Activated B cell treated with CpG ODN at 0.5 μM for 24 hours (primary cell): ENCODE results near the gene TRRAP. TPM values are rescaled to one million over a fixed set of nuclear protein-coding genes. Genes with fewer than 3 reads are reported as not detected.

Experiments
- ATAC-seq: fragments of 200-7000 bp; cut with Tn5 transposase; one replicate; pipeline ENCODE4 v1.10.0; 2021; ENCODE audit warnings: low read depth, mild to moderate bottlenecking, moderate library complexity
- CTCF ChIA-PET: fragments of 350-600 bp; sonication (Branson Sonifier 250); formaldehyde crosslinking; loops from one replicate; lab custom pipeline; 2021; ENCODE audit warnings: antibody characterized with exemption; lab: Charles Lee
- POLR2A ChIA-PET: fragments of 350-600 bp; sonication (Branson Sonifier 250); formaldehyde crosslinking; loops from one replicate; lab custom pipeline; 2021; ENCODE audit warnings: antibody characterized with exemption; lab: Charles Lee
- DNase-seq: peaks from one replicate; pipeline ENCODE4 v3.0.0; 2022
- H3K27ac Mint-ChIP-seq: one replicate; pipeline ENCODE4 v1.8.0; 2020; ENCODE audit warnings: mixed read lengths
- H3K27me3 Mint-ChIP-seq: one replicate; pipeline ENCODE4 v1.8.0; 2021; ENCODE audit warnings: mixed read lengths
- H3K36me3 Mint-ChIP-seq: one replicate; pipeline ENCODE4 v1.8.0; 2021; ENCODE audit warnings: low read depth, mixed read lengths
- H3K4me1 Mint-ChIP-seq: one replicate; pipeline ENCODE4 v1.8.0; 2021; ENCODE audit warnings: mixed read lengths
- H3K4me3 Mint-ChIP-seq: one replicate; pipeline ENCODE4 v1.8.0; 2020; ENCODE audit warnings: mild to moderate bottlenecking, mixed read lengths
- H3K9me3 Mint-ChIP-seq: one replicate; pipeline ENCODE4 v1.8.0; 2020; ENCODE audit warnings: mixed read lengths
- CTCF ChIP-seq: fragments of 200-600 bp; IDR thresholded peaks from one replicate; pipeline ENCODE4 v1.8.0; 2022; ENCODE audit warnings: antibody characterized with exemption, mild to moderate bottlenecking
- intact Hi-C: fragments of 100-400 bp; cut with micrococcal nuclease; formaldehyde crosslinking; loops from one replicate; pipeline ENCODE4 v1.15.1; 2024
- total RNA-seq: library from RNA; stranded (reverse); gene quantifications from 2 replicates; pipeline ENCODE4 v1.2.3, GENCODE V29; 2022

TRRAP gene
- total RNA-seq, 1 donor from 2014 or later = 77.9 TPM

- ChIA-PET POLR2A (no interaction called here), CTCF (no interaction called here)
- peaks cover 10% of the 10 kb centered on the region for H3K27me3 Mint-ChIP-seq
- no peak for ATAC-seq
- intact Hi-C loops = no loop called here
- TF ChIP-seq CTCF = no peak
- no peak overlapping the region for H3K27ac Mint-ChIP-seq
- no peak overlapping the region for H3K4me3 Mint-ChIP-seq
- H3K9me3 Mint-ChIP-seq = no peaks in the 10 kb centered on the region
- H3K4me1 Mint-ChIP-seq = no peaks in the 10 kb centered on the region
- no peak for DNase-seq
- H3K36me3 Mint-ChIP-seq = no peaks in the 10 kb centered on the region
Observed at GRCh38 chr7:98834949-98835348, 43.4 kb upstream of the TRRAP start.

- Mint-ChIP-seq H3K4me1 (peaks cover 2% of the 10 kb centered on the region), H3K27ac (no peak overlapping the region), H3K4me3 (no peak overlapping the region), H3K27me3 (peaks cover 10% of the 10 kb centered on the region), H3K36me3 (no peaks in the 10 kb centered on the region), H3K9me3 (no peaks in the 10 kb centered on the region)
- DNase-seq (peak; percentile 20), ATAC-seq (no peak)
- CTCF ChIA-PET = interaction anchor here (0.8 to 1.7 kb wide), 7 partner anchors 41 to 544 kb away, joined by 3 to 8 read pairs (median 4); partner anchors contain the start of gene TRRAP
- POLR2A ChIA-PET = no interaction called here
- intact Hi-C loops = no loop called here
- no peak for TF ChIP-seq CTCF
Observed at GRCh38 chr7:98836811-98837629, 41.3 kb upstream of the TRRAP start.

DNA sequence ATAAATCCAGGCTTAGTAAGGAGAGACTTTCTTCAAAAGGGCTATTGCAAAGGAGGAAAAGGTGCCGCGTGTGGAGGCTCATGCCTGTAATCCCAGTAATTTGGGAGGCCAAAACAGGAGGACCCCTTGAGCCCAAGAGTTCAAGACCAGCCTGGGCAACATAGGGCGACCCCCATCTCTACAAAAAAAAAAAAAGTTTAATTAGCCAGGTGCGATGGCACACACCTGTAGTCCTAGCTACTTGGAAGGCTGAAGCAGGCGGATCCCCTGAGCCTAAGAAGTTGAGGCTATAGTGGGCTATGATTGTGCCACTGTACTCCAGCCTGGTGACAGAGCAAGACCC, 40.7 kb upstream of the TRRAP start:
- ChIA-PET CTCF (interaction anchor here (0.8 to 1.7 kb wide), 3 partner anchors 105 to 404 kb away, joined by 3 to 8 read pairs (median 4); no protein-coding TSS in a partner anchor), POLR2A (no interaction called here)

GRCh38 chr7:98840096-98840495, 38.2 kb upstream of the TRRAP start:
- ATAC-seq (no peak), DNase-seq (no peak)
- ChIA-PET POLR2A (no interaction called here), CTCF (interaction anchor here (0.6 to 2.7 kb wide), 5 partner anchors 8 to 409 kb away, joined by 3 to 14 read pairs (median 4); no protein-coding TSS in a partner anchor)
- Mint-ChIP-seq H3K4me1 (peaks cover 2% of the 10 kb centered on the region), H3K36me3 (no peaks in the 10 kb centered on the region), H3K27ac (no peak overlapping the region), H3K27me3 (peaks cover 5% of the 10 kb centered on the region), H3K4me3 (no peak overlapping the region), H3K9me3 (no peaks in the 10 kb centered on the region)
- no peak for TF ChIP-seq CTCF
- intact Hi-C loops = loop anchor here (2.0 to 5.0 kb wide), 3 partner anchors 39 to 545 kb away; partner anchors contain the start of gene TRRAP

More for the DNA sequence above, 40.7 kb upstream of the TRRAP start:
- Mint-ChIP-seq H3K4me3 (no peak overlapping the region), H3K36me3 (no peaks in the 10 kb centered on the region), H3K27me3 (peaks cover 10% of the 10 kb centered on the region), H3K27ac (no peak overlapping the region), H3K9me3 (no peaks in the 10 kb centered on the region), H3K4me1 (peaks cover 2% of the 10 kb centered on the region)
- DNase-seq (no peak), ATAC-seq (no peak)
- intact Hi-C loops = no loop called here
- TF ChIP-seq CTCF = no peak

DNA sequence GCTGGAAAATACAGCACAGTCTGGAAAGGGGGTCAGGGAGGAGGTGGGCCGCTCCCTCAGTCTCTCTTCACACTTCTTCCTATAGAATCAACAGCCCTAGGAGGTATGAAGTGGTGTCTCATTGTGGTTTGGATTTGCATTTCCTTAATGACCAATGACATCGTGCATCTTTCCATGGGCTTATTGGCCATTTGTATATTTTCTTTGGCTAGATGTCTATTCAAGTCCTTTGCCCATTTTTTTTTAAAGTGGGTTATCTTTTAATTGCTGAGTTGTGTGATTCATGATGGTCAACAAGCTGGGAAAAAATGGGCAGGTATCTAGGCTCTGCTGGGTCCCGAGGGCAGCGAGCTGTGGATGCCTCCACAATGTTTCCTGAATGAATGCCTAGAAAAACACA, 37.6 kb upstream of the TRRAP start:
- DNase-seq (no peak), ATAC-seq (no peak)
- no peak overlapping the region for H3K4me3 Mint-ChIP-seq
- ChIA-PET CTCF (interaction anchor here (0.6 to 2.7 kb wide), 13 partner anchors 8 to 547 kb away, joined by 3 to 22 read pairs (median 5); no protein-coding TSS in a partner anchor), POLR2A (no interaction called here)
- H3K36me3 Mint-ChIP-seq = no peaks in the 10 kb centered on the region
- H3K4me1 Mint-ChIP-seq = peaks cover 2% of the 10 kb centered on the region
- H3K27me3 Mint-ChIP-seq = peaks cover 5% of the 10 kb centered on the region
- intact Hi-C loops = loop anchor here (1.0 to 5.0 kb wide), 5 partner anchors 32 to 546 kb away; partner anchors contain the start of gene TRRAP
- H3K27ac Mint-ChIP-seq = no peak overlapping the region
- H3K9me3 Mint-ChIP-seq = no peaks in the 10 kb centered on the region
- no peak for TF ChIP-seq CTCF
